Astrocyte of the cerebellum (primary cell): ENCODE results near the gene WFIKKN1.

Experiments
- DNase-seq: peaks from one replicate; pipeline ENCODE4 v3.0.0-alpha.2; 2011; ENCODE audit warnings: low read depth
- H3K4me3 ChIP-seq: 2 replicates; pipeline ENCODE4 v1.5.1; 2011; ENCODE audit warnings: mild to moderate bottlenecking, low read depth, low read length, moderate library complexity
- in situ Hi-C: cut with HindIII; loops from 2 replicates; pipeline ENCODE4 v1.10.0; 2017; ENCODE audit warnings: low sequenced_read_pairs
- TF ChIP-seq, protein P1 (sequence below): IDR thresholded peaks from 2 replicates; pipeline ENCODE4 v1.5.1; 2012; ENCODE audit warnings: low read length, low read depth, moderate library complexity, mild to moderate bottlenecking; ENCODE audit errors: missing control alignments

Gene WFIKKN1

GRCh38 chr16:616733-617586 is 13.8 kb upstream of the WFIKKN1 start:
- in situ Hi-C loops: no loop called here
- TF ChIP-seq, protein P1, sequence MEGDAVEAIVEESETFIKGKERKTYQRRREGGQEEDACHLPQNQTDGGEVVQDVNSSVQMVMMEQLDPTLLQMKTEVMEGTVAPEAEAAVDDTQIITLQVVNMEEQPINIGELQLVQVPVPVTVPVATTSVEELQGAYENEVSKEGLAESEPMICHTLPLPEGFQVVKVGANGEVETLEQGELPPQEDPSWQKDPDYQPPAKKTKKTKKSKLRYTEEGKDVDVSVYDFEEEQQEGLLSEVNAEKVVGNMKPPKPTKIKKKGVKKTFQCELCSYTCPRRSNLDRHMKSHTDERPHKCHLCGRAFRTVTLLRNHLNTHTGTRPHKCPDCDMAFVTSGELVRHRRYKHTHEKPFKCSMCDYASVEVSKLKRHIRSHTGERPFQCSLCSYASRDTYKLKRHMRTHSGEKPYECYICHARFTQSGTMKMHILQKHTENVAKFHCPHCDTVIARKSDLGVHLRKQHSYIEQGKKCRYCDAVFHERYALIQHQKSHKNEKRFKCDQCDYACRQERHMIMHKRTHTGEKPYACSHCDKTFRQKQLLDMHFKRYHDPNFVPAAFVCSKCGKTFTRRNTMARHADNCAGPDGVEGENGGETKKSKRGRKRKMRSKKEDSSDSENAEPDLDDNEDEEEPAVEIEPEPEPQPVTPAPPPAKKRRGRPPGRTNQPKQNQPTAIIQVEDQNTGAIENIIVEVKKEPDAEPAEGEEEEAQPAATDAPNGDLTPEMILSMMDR: no peak

DNA sequence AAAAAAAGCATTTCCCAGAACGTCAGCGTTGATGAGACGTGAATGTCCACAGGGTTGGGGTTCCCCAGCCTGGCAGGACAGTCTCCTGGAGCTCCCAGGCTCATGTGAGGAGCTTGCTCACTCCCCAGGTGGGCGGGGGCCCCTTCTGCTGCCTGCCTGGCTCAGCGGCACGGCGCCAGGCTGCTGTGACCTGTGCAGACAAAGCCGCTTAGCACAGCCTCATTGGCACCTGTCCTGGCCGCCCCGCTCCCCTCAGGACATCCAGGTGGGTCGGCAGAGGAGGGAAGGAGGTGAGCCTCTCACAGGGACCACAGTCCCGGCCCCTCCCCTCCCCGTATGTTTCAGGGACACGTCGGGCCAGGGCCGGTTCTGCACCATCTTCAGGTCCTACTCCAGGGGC is 12.9 kb upstream of the WFIKKN1 start:
- TF ChIP-seq, protein P1: no peak
- in situ Hi-C loops: no loop called here
- no peak overlapping the region for H3K4me3 ChIP-seq
- DNase-seq: no peak

More at GRCh38 chr16:616733-617586, 13.8 kb upstream of the WFIKKN1 start:
- H3K4me3 ChIP-seq: no peak overlapping the region
- no peak for DNase-seq

DNA sequence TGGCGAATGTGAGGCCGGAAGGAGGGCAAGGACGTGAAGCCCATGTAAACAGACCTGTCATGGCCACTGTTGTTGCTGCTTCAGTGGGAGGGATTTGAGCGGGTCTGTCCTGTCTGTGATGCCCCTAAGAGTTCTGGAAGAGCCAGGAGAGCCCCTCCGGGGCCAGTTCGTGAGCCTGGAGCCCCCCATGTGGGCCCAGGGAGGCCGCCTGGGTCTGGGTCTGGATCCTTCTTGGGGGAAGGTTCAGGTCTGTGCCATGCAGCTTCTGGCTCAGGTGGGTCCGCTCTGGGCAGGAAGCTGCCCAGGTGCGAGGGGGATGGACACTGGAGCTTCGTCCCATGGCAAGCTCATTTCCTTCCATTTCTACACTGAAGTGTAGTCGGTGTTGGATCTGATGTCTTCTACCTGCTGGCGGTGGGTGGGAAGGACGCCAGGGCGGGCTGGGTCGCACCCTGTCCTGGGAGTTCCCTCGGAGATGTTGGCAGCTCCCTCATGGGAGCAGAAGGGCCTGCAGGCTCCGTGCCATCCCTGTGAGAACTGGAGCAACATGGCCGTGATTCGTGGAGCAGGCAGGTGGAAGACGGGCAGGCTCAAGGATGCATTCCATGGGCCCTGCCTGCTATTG is 11.2 kb upstream of the WFIKKN1 start:
- DNase-seq: no peak
- TF ChIP-seq, protein P1: no peak
- H3K4me3 ChIP-seq: no peak overlapping the region
- in situ Hi-C loops: no loop called here

DNA sequence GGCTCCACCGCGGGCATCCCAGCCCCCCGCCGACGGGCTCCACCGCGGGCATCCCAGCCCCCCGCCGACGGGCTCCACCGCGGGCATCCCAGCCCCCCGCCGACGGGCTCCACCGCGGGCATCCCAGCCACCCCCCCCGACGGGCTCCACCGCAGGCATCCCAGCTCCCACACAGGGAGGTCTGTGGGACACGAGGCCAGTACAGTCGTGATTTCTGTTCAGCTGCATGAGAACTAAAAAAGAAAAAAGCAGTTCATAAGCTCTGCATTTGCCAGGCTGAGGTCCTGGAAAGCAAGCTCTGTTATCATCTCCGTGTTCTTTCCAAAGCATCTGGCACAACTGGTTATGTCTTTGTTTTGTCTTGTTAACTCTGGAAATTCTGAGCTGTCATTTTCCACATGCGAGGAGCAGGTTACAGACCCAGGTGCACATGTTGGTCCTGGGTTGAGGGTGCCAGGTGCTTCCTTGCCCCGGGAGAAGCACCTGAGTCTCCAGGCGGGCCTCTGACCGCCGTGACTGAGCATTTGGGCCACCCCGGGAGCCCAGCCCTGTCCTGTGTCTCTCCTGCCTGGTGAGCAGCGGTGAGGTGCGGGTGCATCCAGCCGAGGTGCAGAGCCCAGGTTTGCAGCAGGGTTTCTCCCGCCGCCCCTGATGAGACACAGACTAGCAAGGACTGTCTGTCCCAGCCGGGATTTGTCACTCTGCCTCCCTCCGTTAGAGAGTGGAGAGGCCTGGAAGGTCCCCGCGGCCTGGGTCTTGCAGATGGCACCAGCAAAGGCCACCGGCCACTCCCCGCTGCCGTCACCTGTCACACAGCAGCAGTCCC is 9.9 kb upstream of the WFIKKN1 start:
- H3K4me3 ChIP-seq: no peak overlapping the region
- TF ChIP-seq, protein P1: no peak
- no peak for DNase-seq

DNA sequence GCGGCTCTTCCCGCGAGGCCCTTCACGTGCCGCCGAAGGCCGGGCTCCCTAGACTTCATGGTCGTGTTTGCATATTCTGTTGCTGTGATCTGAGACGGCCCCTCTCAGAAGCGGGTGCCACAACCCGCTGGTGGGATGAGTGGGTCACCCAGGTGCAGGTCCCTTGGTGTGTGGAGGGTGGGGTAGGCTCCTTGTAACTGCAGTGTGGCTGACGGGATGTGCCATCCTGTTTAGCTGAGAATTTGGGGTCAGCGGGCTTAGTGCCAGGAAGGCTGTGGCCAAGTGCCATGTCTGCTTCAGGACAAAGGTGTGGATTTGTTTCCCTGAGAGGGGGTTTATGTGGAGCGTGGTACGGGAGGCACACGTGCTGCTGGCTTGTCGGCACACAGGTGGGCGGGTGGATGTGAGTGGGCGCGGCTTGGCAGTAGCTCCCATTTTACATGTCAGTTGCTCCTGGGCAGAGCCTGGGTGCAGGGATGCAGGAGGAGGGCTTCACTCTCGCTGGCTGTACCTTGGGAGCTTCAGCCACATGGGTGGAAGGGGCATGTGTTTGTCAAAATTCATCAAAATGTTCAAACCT is 9.2 kb upstream of the WFIKKN1 start:
- TF ChIP-seq, protein P1: no peak
- H3K4me3 ChIP-seq: no peak overlapping the region
- in situ Hi-C loops: no loop called here
- no peak for DNase-seq

More for the DNA sequence above, 9.9 kb upstream of the WFIKKN1 start:
- in situ Hi-C loops: no loop called here

- TF ChIP-seq, protein P1: no peak
- H3K4me3 ChIP-seq: no peak overlapping the region
- DNase-seq: no peak
- in situ Hi-C loops: no loop called here
Measured at GRCh38 chr16:622920-623280, 7.9 kb upstream of the WFIKKN1 start.
